GM19468 (cell line): ENCODE data around the gene CRKL.

Experiments
- ATAC-seq: cut with Tn5 transposase; IDR thresholded peaks from one replicate; pipeline ENCODE4 v1.9.1; 2021; ENCODE audit warnings: mild to moderate bottlenecking, moderate library complexity, moderate number of reproducible peaks; ENCODE audit not compliant: unreplicated experiment; ENCODE audit errors: extremely low read depth

CRKL gene

DNA sequence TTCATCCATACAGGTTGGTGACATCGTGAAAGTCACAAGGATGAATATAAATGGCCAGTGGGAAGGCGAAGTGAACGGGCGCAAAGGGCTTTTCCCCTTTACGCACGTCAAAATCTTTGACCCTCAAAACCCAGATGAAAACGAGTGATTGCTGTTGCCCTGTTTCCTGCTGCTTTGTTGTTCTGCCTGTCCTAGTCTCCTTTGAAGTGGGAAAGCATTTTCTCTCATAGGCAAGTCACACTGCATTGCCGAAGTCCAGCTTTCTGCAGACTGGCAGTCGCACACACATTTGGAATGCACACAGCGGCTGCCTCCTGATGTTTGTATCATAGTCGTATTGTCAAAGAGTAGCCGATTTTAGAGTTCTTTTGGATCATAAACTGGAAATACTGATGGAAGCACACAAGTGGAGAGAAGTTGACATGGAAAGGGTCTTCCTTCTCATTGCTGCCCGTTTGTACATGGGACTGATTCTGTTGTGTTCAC is 32.5 kb downstream of the CRKL start:
- no peak for ATAC-seq

DNA sequence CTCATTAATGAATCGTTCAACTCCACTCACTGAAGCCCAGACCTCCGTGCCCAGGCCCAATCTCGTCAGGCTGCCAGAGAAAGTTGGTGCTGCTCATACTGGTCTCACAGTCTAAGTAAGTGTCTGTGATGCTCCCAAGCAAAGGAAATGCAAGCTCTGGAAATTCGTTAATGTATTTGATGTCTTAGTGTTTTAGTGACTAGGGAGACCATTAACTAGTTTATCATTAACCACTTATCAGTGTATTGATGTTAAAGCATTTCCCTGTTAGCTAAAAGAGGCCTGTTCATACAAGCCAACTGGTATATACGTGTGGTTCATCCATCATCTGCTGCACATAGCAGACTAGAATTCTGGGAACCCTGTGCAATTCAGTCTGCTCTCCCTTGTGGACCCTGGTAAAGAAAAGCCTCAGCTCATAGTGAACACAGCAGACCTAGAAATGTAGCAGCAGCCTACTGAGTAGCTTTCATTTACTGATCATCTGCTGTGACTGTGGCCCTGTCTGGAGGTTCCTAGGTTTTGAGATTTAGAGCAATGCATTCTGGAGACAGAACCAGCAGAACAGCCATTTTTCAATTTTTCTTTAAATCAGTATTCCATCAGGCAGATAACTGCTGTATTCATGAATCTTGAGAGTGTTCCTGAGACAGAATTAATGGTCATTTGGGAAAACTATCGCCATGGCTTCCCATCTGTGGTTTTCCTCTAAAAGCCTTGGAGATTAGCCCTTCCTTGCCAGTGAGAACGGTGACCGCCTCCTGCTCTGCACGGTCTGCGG is 34.1 kb downstream of the CRKL start:
- ATAC-seq: no peak

DNA sequence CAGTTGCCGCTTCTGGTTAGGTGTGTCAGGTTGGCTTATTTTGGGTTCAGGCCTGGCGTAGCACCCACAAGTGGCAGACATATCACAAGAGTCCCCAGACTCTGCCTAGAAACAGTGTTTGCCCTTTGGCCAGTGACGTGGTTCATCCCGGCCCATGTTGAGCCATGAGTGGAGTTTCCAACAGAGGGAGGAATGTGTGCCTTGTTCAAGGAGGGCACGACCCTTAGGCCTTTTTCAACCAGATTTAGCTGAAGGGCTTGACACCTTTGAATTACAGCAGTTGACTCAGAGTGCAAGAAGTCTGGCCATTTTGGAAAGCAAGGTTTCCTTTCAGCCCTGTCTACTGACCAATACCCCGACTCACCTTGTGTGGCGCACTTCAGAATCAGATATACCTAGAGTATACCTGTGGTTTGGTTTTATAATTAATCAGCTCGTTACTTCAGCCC is 34.7 kb downstream of the CRKL start:
- no peak for ATAC-seq

DNA sequence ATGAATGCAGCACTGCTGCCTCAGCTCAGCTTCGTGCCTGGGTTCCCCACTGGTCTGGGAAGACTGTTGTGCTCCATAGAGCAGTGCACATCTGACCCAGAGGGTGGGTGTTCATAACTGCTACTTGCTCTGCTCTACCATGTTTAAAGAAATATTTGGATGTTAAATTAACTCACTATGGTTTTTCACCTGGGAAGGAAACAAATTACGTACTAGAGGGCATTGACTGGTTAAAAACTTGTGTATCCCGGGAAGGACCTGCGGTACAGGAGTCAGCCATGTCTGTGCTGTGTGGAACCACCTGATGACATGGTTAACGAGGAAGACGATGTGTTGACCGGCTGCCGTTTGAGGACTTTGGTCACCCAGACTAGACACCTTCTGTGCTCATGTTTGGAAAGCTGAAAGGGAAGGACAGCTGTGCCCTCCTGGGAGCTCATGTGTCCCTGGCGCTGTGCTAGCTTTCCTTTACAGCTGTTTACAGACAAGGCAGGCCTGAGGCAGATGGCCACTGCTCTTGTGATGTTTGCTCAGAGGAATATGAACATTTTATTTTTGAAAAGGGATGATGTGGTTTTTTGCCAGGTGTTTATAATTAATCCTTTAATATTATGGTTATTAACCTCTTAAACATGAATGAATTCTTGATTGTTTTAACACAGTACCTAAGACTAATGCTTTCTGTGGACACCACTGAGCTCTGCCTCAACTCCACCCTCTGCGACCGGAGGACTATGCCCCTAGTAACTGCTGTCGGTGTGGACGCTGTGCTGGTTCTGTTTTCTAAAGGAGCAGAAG is 35.5 kb downstream of the CRKL start:
- ATAC-seq: no peak

DNA sequence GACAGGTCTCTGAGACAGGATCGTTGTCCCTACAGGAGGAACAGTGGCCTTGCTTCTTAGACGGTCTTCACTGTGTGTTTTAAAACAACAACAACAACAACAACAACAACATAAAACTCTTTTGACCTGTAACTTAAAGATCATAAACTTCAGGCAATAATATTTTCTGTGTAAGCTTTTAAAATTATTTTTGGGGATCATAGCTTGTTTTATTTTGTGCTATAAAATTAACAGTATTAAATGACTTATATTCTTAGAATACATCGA is 36.1 kb downstream of the CRKL start:
- no peak for ATAC-seq

DNA sequence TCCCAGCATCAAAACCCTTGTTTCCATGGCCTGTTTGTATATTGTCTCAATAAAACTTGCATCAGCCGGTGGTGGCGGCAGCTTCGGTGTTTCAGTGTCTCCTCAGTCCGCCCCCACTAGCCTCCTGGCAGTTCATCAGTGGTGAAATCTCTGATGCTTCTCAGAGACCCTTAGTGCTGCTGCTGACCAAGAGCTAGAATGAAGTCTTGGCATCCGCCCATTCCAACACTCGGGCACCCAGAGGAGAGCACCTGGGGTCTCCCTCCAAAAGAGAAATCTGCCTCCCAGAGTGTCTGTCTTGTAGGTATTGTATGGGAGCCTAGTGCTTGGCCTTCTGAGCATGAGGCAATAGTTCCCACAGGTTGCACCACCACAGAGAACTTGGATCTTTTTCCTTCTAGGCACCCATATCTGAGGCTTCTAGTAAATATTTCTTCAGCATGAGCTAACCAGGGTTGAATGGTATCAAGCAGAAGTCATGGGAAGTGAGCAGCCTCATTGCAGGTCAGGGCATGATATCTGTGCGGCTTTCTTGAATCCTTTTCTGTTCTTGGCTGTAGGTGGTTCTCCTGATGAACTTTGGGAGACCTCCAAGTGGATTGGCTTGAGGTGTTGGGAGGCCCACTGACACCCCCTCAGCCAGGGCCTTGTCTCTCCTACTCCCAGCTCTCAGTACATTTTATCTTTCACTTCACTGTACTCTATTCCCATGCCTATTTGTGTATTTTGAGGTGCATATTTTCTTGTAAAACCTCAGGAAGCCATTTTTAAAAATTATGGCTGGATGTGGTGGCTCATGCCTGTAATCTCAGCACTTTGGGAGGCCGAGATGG is 36.7 kb downstream of the CRKL start:
- no peak for ATAC-seq

DNA sequence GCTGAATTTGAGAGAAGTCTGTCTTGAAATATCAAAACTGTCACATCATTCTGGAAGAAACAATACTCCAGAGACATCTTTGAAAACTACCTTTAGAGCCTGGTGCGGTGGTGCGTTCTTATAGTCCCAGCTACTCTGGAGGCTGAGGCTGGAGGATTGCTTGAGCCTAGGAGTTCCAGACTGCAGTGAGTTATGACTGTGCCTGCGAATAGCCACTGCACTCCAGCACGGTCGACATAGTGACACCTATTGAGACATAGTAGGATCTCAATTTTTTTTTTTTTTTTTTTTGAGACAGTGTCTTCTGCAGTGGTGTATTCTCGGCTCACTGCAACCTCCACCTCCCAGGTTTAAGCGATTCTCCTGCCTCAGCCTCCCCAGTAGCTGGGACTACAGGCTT is 38.3 kb downstream of the CRKL start:
- no peak for ATAC-seq

DNA sequence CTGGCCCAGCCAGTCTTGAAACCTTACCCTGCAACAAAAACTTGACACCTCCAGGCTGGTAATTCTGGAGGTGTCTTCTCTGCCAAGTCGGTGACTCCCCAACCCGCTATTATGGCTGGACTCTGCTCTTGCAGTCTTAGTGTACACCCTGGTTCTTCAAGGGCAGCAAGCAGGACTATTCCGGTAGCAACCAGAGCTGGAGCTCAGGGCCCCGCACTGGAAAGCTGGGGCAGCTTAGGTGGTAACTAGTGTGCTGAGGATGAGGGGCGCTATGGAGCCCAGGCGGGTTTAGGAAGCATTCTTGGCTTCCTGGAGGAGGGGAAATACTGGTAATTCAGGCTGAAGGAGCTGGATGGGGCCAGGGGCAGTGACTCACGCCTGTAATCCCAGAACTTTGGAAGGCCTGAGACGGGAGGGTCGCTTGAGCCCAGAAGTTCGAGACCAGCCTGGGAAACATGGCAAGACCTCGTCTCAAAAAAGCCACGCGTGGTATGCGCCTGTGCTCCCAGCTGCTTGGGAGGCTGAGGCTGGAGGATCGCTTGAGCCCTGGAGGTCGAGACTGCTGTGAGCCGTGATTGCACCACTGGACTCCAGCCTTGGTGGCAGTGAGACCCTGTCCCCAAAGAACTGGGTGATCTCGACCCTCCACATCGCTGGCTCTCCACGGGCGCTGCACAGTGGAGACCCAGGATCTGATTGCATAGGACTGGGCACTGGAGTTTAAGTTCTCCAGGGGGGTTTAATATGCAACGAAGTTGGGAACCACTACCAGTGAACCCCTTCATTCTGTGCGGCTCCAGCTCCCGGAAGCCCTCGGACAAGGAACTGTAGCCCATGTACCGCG is 39.3 kb downstream of the CRKL start:
- no peak for ATAC-seq

DNA sequence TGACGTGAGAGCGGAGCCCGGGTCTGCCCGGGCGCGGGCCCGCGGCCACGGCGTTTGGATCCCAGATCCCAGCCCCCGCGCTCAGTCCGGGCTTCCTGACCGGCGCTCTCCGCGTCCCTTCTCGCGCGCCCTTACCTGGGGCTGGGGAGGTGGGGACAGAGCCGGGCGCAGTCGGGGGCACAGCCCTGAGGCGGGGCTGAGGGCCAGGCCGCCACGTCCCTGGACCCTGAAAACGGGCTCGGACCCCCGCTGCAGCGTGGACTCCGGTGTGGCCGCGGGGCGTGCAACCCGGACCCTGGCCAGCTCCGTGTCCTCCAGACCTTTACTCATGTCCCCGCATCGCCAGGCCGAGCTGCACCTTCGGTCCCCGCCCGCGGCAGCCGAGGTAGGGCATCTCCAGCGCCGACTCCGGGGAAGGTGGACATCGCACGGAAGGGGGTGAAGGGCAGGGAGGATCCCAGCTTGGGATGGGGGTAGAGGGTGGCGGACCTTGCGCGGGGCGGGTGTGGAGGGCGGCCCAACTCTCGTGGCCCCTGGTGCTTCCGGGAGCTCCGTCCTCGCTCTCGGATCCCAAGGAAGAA is 40.0 kb downstream of the CRKL start:
- no peak for ATAC-seq

DNA sequence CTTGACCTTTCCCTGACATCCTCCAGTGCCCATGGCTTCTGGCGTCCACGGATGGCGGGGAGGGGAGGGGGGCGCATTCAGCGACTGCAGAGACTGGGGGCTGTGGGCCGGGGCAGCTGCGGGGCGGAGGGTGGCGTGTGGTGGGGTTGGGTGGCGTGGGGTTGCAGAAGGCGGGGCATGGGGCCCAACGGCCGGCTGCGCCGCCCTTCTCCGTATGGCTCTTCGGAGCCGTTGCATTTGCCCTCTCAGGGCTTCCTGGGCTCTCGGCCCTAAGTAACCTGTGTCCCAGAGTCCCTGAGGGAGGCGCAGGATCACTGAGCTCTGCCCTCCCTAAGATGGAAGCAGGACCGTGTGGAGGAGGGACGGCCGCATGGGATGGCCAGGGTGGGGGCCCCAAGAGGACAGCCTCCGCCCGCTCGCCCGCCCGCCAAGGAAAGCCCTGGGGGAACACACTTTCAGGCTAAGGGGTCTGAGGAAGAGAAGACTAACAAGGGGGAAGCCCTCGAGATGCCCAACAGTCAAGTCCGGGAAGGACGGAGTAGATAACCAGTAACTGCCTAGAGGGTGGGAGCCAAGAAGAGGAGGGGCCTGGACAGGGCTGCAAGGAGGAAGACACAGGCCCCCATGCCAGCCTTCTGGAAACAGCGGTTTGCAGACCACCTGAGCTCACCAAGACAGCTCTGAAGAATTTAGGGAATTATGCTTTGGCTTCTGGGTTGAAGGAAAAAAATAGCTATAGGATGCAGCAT is 40.6 kb downstream of the CRKL start:
- no peak for ATAC-seq

DNA sequence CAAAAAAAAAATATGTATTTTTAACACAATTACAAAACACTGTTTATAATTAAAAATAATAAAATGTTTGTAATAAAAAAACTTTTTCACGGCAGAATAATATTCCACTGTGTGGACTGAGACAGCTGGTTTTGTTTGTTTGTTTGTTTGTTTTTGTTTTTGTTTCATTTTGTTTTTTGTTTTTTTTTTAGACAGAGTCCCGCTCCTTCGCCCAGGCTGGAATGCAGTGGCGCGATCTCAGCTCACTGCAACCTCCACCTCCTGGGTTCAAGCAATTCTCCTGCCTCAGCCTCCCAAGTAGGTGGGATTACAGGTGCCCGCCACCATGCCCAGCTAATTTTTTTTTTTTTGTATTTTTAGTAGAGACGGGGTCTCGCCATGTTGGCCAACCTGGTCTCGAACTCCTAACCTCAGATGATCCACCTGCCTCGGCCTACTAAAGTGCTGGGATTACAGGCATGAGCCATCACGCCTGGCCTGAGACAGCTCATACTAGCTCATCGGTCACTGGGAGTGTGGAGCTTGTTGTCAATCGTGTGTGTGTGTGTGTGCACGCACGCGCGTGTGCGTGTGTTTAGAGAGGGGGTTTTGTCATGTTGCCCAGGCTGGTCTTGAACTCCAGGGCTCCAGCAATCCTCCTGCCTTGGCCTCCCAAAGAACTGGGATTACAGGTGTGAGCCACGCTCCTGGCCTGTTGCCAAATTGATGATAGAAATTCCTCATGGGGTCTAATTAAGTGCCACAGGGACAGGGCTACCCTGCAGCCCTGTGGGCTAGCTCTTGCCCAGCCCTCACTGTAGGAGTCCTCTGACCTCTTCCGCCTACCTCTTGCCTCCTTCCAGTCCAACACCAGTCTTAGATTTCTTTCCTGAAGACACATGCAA is 42.6 kb downstream of the CRKL start:
- ATAC-seq: no peak

DNA sequence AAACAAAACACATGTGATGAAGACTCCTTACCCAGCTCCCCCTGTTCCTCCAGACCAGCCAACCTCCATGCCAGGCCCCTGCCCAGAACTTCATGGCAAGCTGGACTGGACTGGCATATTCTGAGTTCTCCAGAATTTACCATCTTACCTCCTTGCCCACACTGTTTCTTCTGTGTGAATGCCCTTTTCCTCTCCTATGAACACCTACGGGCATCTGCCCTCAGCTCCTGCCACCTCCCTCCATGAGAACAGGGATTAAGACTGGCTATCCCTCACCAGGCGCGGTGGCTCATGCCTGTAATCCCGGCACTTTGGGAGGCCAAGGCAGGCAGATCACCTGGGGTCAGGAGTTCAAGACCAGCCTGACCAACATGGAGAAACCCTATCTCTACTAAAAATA is 43.4 kb downstream of the CRKL start:
- ATAC-seq: no peak

DNA sequence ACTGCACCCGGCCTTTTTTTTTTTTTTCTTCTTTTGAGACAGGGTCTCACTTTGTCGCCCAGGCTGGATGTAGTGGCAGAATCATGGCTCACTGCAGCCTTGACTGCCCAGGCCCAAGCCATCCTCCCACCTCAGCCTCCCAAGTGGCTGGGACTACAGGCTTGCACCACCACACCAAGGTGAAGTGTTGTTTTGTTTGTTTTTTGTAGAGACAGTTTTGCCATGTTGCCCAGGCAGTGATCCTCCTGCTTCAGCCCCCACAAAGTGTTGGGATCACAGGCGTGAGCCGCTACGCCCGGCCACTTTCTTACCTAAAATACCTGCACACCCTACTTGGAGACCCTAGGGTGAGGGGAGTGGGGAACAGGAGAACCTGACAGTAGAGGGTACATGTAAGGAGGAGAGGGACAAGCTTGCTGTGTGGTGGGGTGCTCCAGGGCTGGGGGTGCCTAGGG is 45.3 kb downstream of the CRKL start:
- no peak for ATAC-seq

DNA sequence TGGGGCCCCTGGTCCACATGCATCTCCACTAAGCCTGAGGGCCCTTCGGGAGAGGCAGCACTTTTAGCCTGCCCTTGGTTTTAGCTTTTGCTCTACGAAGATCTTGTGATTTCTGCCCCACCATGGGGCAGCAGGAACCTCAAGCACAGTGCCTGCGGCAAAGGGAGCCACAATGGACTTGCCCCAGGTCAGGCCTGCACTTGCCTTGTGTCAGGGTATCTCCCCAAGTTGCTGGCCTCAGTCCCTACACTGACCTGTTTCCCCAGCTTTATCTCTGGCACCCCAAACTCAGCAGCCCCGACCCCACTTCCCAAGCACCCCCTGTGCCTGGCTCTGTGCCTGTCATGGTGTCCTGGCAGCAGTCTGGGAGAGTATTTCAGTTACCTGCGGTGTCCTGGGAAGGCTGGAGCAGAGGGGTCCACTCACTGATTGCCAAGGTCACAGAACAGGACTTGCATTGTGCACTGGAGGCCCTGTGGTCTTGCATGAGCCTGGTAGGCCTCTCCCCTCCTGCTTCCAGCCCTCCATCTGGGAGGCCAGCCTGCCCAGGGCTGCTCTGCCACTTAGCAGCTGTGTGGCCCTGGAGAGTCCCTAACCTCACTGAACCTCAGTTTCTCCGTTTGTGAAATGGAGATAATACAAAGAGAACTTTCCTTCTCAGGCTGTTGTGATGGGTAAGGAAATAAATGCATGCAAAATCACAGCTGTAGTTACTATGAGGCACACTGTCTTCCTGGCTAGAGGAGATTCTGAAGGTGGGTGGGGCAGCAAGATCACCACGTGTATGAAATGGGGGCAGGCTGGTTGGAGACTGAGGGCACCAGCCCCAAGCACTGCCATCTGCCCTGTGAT is 46.2 kb downstream of the CRKL start:
- ATAC-seq: no peak

DNA sequence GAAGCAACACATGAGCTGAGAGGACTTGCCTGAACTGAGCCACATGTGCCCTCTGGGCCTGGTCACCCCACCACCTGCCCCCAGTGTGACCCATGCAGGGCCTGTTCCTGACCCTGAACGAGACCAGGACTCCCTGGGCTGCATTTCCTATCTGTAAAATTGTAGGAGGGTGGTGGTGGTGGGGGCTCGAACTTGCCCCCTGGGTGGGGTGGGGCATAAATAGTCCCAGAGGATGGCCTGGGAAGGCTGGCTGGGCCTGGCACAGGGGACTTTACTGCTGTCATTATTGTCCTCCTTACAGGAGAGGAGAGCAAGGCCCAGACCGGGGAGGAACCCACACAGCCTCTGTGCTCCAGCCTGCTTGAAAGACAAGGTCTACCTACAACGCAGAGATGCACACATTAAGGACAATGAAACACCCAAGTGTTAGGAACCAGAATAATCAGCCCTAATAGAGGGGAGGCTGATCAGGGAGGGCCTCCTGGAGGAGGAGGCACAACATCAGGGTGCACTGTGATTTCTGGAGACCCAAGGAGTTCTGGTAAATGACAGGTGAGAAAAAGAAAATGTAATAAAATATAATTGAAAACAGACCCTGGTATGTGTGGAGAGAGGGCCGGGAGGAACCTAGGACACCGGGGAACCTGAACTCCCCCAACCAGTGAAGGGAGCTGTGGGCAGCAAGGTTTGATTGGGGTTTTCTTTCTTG is 47.0 kb downstream of the CRKL start:
- ATAC-seq: no peak

DNA sequence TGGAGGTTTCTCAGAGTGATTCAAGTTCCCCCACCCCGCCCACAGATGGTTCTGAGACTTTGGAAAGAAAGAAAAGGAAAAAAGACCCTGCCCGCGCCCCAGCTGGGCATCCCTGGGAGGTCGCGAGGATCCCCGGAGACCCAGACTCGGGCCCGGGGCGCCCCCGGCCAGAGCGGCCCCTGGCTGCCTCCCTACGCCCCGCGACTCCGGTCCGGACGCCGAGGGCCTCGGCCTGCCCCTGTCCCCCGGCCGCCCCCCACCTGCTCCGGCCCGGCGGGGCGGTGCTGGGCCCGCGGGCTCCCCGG is 47.5 kb downstream of the CRKL start:
- no peak for ATAC-seq
